IPS-15b (cell line): ENCODE results near the gene SPP1.

Experiments
- H3K27me3 ChIP-seq: one replicate; pipeline ENCODE4 v1.6.1; 2013; ENCODE audit warnings: low read length; ENCODE audit not compliant: control insufficient read depth, insufficient read depth
- H3K36me3 ChIP-seq: one replicate; pipeline ENCODE4 v1.6.1; 2013; ENCODE audit warnings: low read length; ENCODE audit not compliant: control insufficient read depth, insufficient read depth
- H3K4me1 ChIP-seq: one replicate; pipeline ENCODE4 v1.6.1; 2013; ENCODE audit warnings: mild to moderate bottlenecking, low read length; ENCODE audit not compliant: control insufficient read depth, insufficient read depth
- H3K4me3 ChIP-seq: one replicate; pipeline ENCODE4 v1.5.1; 2013; ENCODE audit warnings: low read depth, low read length
- H3K9ac ChIP-seq: one replicate; pipeline ENCODE4 v1.6.1; 2013; ENCODE audit warnings: low read depth, mild to moderate bottlenecking, low read length
- H3K9me3 ChIP-seq: one replicate; pipeline ENCODE4 v1.6.1; 2013; ENCODE audit warnings: mild to moderate bottlenecking, low read length; ENCODE audit not compliant: control insufficient read depth, insufficient read depth

The SPP1 gene

GRCh38 chr4:88001871-88002270 lies 26.4 kb downstream of the SPP1 start:
- Histone ChIP-seq H3K27me3 (peaks cover 24% of the 10 kb centered on the region), H3K4me3 (no peak overlapping the region), H3K4me1 (peaks cover 6% of the 10 kb centered on the region), H3K9me3 (no peaks in the 10 kb centered on the region), H3K9ac (no peak overlapping the region), H3K36me3 (no peaks in the 10 kb centered on the region)

GRCh38 chr4:88002786-88003185 lies 27.3 kb downstream of the SPP1 start:
- Histone ChIP-seq H3K9me3 (no peaks in the 10 kb centered on the region), H3K36me3 (no peaks in the 10 kb centered on the region), H3K4me3 (no peak overlapping the region), H3K4me1 (peaks cover 8% of the 10 kb centered on the region), H3K27me3 (peaks cover 27% of the 10 kb centered on the region), H3K9ac (no peak overlapping the region)

- peaks cover 8% of the 10 kb centered on the region for H3K4me1 ChIP-seq
- peaks cover 27% of the 10 kb centered on the region for H3K27me3 ChIP-seq
- H3K4me3 ChIP-seq, result no peak overlapping the region
- no peaks in the 10 kb centered on the region for H3K9me3 ChIP-seq
- no peaks in the 10 kb centered on the region for H3K36me3 ChIP-seq
- no peak overlapping the region for H3K9ac ChIP-seq
Observed at GRCh38 chr4:88003261-88003660, 27.7 kb downstream of the SPP1 start.

GRCh38 chr4:88005076-88005475 lies 29.6 kb downstream of the SPP1 start:
- H3K4me3 ChIP-seq, result no peak overlapping the region
- no peaks in the 10 kb centered on the region for H3K36me3 ChIP-seq
- H3K9ac ChIP-seq, result no peak overlapping the region
- H3K9me3 ChIP-seq, result no peaks in the 10 kb centered on the region
- H3K27me3 ChIP-seq, result peaks cover 27% of the 10 kb centered on the region
- H3K4me1 ChIP-seq, result peaks cover 8% of the 10 kb centered on the region

- Histone ChIP-seq H3K36me3 (no peaks in the 10 kb centered on the region), H3K9ac (no peak overlapping the region), H3K27me3 (peaks cover 27% of the 10 kb centered on the region), H3K4me1 (peaks cover 15% of the 10 kb centered on the region), H3K4me3 (no peak overlapping the region), H3K9me3 (no peaks in the 10 kb centered on the region)
Observed at GRCh38 chr4:88005946-88006345, 30.4 kb downstream of the SPP1 start.

- H3K27me3 ChIP-seq, result peaks cover 27% of the 10 kb centered on the region
- H3K9ac ChIP-seq, result peak overlapping the region; percentile 55
- no peaks in the 10 kb centered on the region for H3K9me3 ChIP-seq
- peak overlapping the region; percentile 77 for H3K4me3 ChIP-seq
- no peaks in the 10 kb centered on the region for H3K36me3 ChIP-seq
- H3K4me1 ChIP-seq, result peaks cover 15% of the 10 kb centered on the region
Observed at GRCh38 chr4:88006956-88007303, 31.4 kb downstream of the SPP1 start.

- Histone ChIP-seq H3K4me1 (peaks cover 16% of the 10 kb centered on the region), H3K9me3 (no peaks in the 10 kb centered on the region), H3K9ac (peak within 1 kb of the TSS; percentile 55), H3K4me3 (peak within 1 kb of the TSS; percentile 77), H3K27me3 (peaks cover 27% of the 10 kb centered on the region), H3K36me3 (no peaks in the 10 kb centered on the region)
Observed at GRCh38 chr4:88007304-88008121, 32.0 kb downstream of the SPP1 start, which contains the start of gene PKD2. Gene PKD2 (plus strand): TSS chr4:88007635. CDS start chr4:88007734, 99 bp downstream.

GRCh38 chr4:88008122-88008742 lies 32.7 kb downstream of the SPP1 start:
- Histone ChIP-seq H3K4me3 (peak overlapping the region; percentile 77), H3K27me3 (peaks cover 27% of the 10 kb centered on the region), H3K36me3 (no peaks in the 10 kb centered on the region), H3K9ac (no peak overlapping the region), H3K9me3 (no peaks in the 10 kb centered on the region), H3K4me1 (peaks cover 21% of the 10 kb centered on the region)

- Histone ChIP-seq H3K4me1 (peaks cover 23% of the 10 kb centered on the region), H3K27me3 (peaks cover 27% of the 10 kb centered on the region), H3K36me3 (no peaks in the 10 kb centered on the region)
Observed at GRCh38 chr4:88008743-88009171, 33.2 kb downstream of the SPP1 start.

GRCh38 chr4:88009871-88010270 lies 34.4 kb downstream of the SPP1 start:
- H3K27me3 ChIP-seq, result peaks cover 23% of the 10 kb centered on the region
- peaks cover 23% of the 10 kb centered on the region for H3K4me1 ChIP-seq
- no peak overlapping the region for H3K9ac ChIP-seq
- H3K4me3 ChIP-seq, result no peak overlapping the region
- no peaks in the 10 kb centered on the region for H3K36me3 ChIP-seq
- H3K9me3 ChIP-seq, result no peaks in the 10 kb centered on the region

More at GRCh38 chr4:88008743-88009171, 33.2 kb downstream of the SPP1 start:
- Histone ChIP-seq H3K9me3 (no peaks in the 10 kb centered on the region), H3K4me3 (peak overlapping the region; percentile 77), H3K9ac (no peak overlapping the region)

- Histone ChIP-seq H3K27me3 (peaks cover 12% of the 10 kb centered on the region), H3K4me1 (peaks cover 27% of the 10 kb centered on the region), H3K9me3 (no peaks in the 10 kb centered on the region), H3K9ac (no peak overlapping the region), H3K4me3 (peak overlapping the region; percentile 14), H3K36me3 (no peaks in the 10 kb centered on the region)
Observed at GRCh38 chr4:88010966-88011365, 35.5 kb downstream of the SPP1 start.

- Histone ChIP-seq H3K36me3 (no peaks in the 10 kb centered on the region), H3K4me3 (no peak overlapping the region)
Observed at GRCh38 chr4:88012647-88013046, 37.1 kb downstream of the SPP1 start.

More at GRCh38 chr4:88012647-88013046, 37.1 kb downstream of the SPP1 start:
- H3K27me3 ChIP-seq, result no peaks in the 10 kb centered on the region
- no peaks in the 10 kb centered on the region for H3K9me3 ChIP-seq
- no peak overlapping the region for H3K9ac ChIP-seq
- peaks cover 20% of the 10 kb centered on the region for H3K4me1 ChIP-seq
